Endothelial cell of umbilical vein (primary cell): Measurements from ENCODE around the gene WNT16. TPM values are rescaled to one million over a fixed set of nuclear protein-coding genes. Genes with fewer than 3 reads are reported as not detected.
"Not testable (repeated sequence)": the region's sequence is repeated elsewhere in the genome, so short reads cannot be mapped to it uniquely, and the experiment has no call there.

Experiments
- BruUV-seq: library from RNA; stranded (reverse); fragments of 400-500 nt; replicated peaks from 2 replicates; lab custom pipeline; 2021; lab: Mats Ljungman, UMichigan
- CTCF ChIA-PET: fragments of 300-600, 350-600 bp; sonication (Branson Sonifier 250); formaldehyde crosslinking; loops from one replicate; lab custom pipeline; 2021; ENCODE audit warnings: antibody characterized with exemption, inconsistent platforms; lab: Charles Lee
- POLR2A ChIA-PET: fragments of 300-600, 350-600 bp; sonication (Branson Sonifier 250); formaldehyde crosslinking; loops from one replicate; lab custom pipeline; 2021; ENCODE audit warnings: antibody characterized with exemption, inconsistent platforms; lab: Charles Lee
- DNase-seq: peaks from one replicate; pipeline ENCODE4 v3.0.0-alpha.2; 2011; ENCODE audit warnings: low read depth, low spot score
- FAIRE-seq: peaks from 2 replicates; lab custom pipeline; 2011; peaks lifted over from hg19 to GRCh38; lab: Jason Lieb, UNC
- H2AFZ ChIP-seq: 2 replicates; pipeline ENCODE4 v1.6.0; 2012; ENCODE audit warnings: low read depth, low read length, control low read depth, inconsistent platforms
- H3K27ac ChIP-seq: 2 replicates; pipeline ENCODE4 v1.5.1; 2011; ENCODE audit warnings: low read depth, mild to moderate bottlenecking, control low read depth, low read length, moderate library complexity; ENCODE audit not compliant: insufficient read depth
- H3K27me3 ChIP-seq, 2 experiments: 2 replicates each; pipeline versions ENCODE4 v1.6.0 to v1.6.1; 2011; ENCODE audit warnings: low read length in 2 of 2, mixed read lengths in 1 of 2; ENCODE audit not compliant: control insufficient read depth in 2 of 2, insufficient read depth in 2 of 2
- H3K36me3 ChIP-seq, 2 experiments: 2 replicates in 1 of 2; 3 replicates in 1 of 2; pipeline ENCODE4 v1.5.1; 2011; ENCODE audit warnings: low read length in 2 of 2, mild to moderate bottlenecking in 1 of 2, moderate library complexity in 1 of 2; ENCODE audit not compliant: control insufficient read depth in 2 of 2, insufficient read depth in 2 of 2; ENCODE audit errors: extremely low read depth in 1 of 2
- H3K4me1 ChIP-seq: 3 replicates; pipeline ENCODE4 v1.5.1; 2011; ENCODE audit warnings: mild to moderate bottlenecking, low read length; ENCODE audit not compliant: control insufficient read depth, insufficient read depth; ENCODE audit errors: extremely low read depth
- H3K4me2 ChIP-seq: 2 replicates; pipeline ENCODE4 v1.6.1; 2011; ENCODE audit warnings: low read length, control low read depth, mixed read lengths; ENCODE audit not compliant: insufficient read depth
- H3K4me3 ChIP-seq, 3 experiments: fragments of 200-600 bp in 1 of 3; sonication (generic), shearing (Covaris generic) in 1 of 3; replicated peaks in 1 of 3; 2 replicates each; pipeline ENCODE4 v1.5.1; 2011 to 2016; ENCODE audit warnings: control low read depth in 3 of 3, low read length in 3 of 3, mild to moderate bottlenecking in 2 of 3, inconsistent platforms in 1 of 3, low read depth in 1 of 3, moderate library complexity in 1 of 3; ENCODE audit not compliant: insufficient read depth in 1 of 3
- H3K79me2 ChIP-seq: 2 replicates; pipeline ENCODE4 v1.6.0; 2012; ENCODE audit warnings: low read length, inconsistent platforms; ENCODE audit not compliant: control insufficient read depth, insufficient read depth
- H3K9ac ChIP-seq: replicated peaks from 2 replicates; pipeline ENCODE3; 2011; ENCODE audit warnings: low read length, control low read depth; ENCODE audit not compliant: insufficient read depth; ENCODE audit errors: extremely low read depth
- H3K9me1 ChIP-seq: replicated peaks from 3 replicates; pipeline ENCODE4 v1.6.0; 2011; ENCODE audit warnings: mild to moderate bottlenecking, low read length; ENCODE audit not compliant: control insufficient read depth, insufficient read depth; ENCODE audit errors: extremely low read depth
- H3K9me3 ChIP-seq: replicated peaks from 2 replicates; pipeline ENCODE4 v1.5.1; 2012; ENCODE audit warnings: low read length, inconsistent platforms; ENCODE audit not compliant: control insufficient read depth, insufficient read depth
- H4K20me1 ChIP-seq: replicated peaks from 2 replicates; pipeline ENCODE3; 2011; ENCODE audit warnings: mild to moderate bottlenecking, low read length; ENCODE audit not compliant: control insufficient read depth, insufficient read depth; ENCODE audit errors: extremely low read depth
- JUN ChIP-seq: IDR thresholded peaks from 2 replicates; pipeline ENCODE4 v1.6.1; 2011; ENCODE audit warnings: borderline replicate concordance, low read depth; ENCODE audit not compliant: insufficient read length, insufficient read depth
- MYC ChIP-seq: IDR thresholded peaks from one replicate; pipeline ENCODE4 v1.6.1; 2011; ENCODE audit warnings: mild to moderate bottlenecking, low read depth, low read length
- dilution Hi-C: fragments of 300-500 bp; cut with MboI; formaldehyde crosslinking; loops from one replicate; pipeline ENCODE4 v1.15.0; 2019; ENCODE audit warnings: low sequenced_read_pairs; ENCODE audit not compliant: extremely low pct_ligation_motif_present
- intact Hi-C: fragments of 100-400 bp; cut with micrococcal nuclease; formaldehyde crosslinking; loops from one replicate; pipeline ENCODE4 v1.10.0; 2022
- polyA plus RNA-seq, 4 experiments: library from polyadenylated mRNA; depleted of rRNA in 3 of 4; stranded (reverse) in 3 of 4; unstranded in 1 of 4; fragments of >200 nt; gene quantifications; 2 replicates each; pipeline versions ENCODE4 v1.2.1 to v1.2.3, GENCODE V29; 2011 to 2012; ENCODE audit warnings: missing spikeins in 1 of 4
- total RNA-seq: library from RNA; stranded (reverse); gene quantifications from 2 replicates; pipeline ENCODE4 v1.2.3, GENCODE V29; 2021

The WNT16 gene
- total and polyA plus RNA-seq, 2 donors (not counting 3 experiments of a cell fraction or from before 2014, with no cell fraction given), result not detected

DNA sequence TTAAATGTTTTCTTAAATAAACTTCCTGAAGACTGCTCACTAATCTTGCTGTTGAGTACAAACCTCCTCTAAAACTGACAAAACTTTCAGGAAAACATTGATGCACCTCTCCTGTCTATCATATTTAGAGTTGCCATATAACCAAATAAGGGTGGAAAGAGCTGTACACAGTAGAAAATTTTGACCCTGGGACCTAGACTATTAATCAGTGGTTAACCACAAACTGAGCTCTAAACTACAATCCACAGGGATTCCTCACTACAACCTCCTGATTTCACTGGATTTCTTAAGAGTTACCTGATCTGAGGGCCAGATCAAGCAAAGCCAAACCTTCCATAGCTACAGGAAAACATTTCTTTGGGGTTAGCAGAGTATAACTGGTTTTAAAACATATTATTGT is 39.9 kb upstream of the WNT16 start:
- Histone ChIP-seq H3K9ac (no peak overlapping the region), H3K79me2 (no peaks in the 10 kb centered on the region), H4K20me1 (no peaks in the 10 kb centered on the region), H3K36me3 (no peaks in the 10 kb centered on the region), H3K27me3 (no peaks in the 10 kb centered on the region), H3K27ac (no peak overlapping the region), H3K9me1 (no peaks in the 10 kb centered on the region), H3K4me1 (no peaks in the 10 kb centered on the region), H3K4me2 (no peak overlapping the region), H3K9me3 (no peaks in the 10 kb centered on the region), H3K4me3 (no peak overlapping the region), H2AFZ (no peak overlapping the region)
- BruUV-seq, result no TSS peak
- no peak for FAIRE-seq
- dilution Hi-C loops (no loop called here), intact Hi-C loops (no loop called here)
- TF ChIP-seq JUN (no peak), MYC (no peak)
- CTCF ChIA-PET, result no interaction called here
- POLR2A ChIA-PET, result no interaction called here
- DNase-seq, result no peak

DNA sequence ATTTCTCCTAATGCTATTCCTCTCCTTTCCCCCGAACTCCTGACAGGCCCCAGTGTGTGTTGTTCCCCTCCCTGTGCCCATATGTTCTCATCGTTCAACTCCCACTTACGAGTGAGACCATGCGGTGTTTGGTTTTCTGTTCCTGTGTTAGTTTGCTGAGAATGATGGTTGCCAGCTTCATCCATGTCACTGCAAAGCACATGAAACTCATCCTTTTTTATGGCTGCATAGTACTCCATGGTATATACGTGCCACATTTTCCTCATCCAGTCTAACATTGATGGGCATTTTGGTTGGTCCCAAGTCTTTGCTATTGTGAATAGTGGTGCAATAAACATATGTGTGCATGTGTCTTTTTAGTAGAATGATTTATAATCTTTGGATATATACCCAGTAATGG is 38.9 kb upstream of the WNT16 start:
- dilution Hi-C loops, POLR2A ChIA-PET, BruUV-seq, H3K4me2 ChIP-seq, CTCF ChIA-PET, intact Hi-C loops, H3K79me2 ChIP-seq, H3K4me1 ChIP-seq, H3K9ac ChIP-seq, H3K27me3 ChIP-seq, H3K9me1 ChIP-seq, H3K4me3 ChIP-seq, DNase-seq, H3K27ac ChIP-seq, FAIRE-seq, H2AFZ ChIP-seq, H4K20me1 ChIP-seq, H3K9me3 ChIP-seq, H3K36me3 ChIP-seq: not testable (repeated sequence)
